ENCODE data around the gene MUS81. TPM values are rescaled to one million over a fixed set of nuclear protein-coding genes. Genes with fewer than 3 reads are reported as not detected.
A peak's percentile ranks its signal among the peaks of the same experiment; 100 is the strongest.

The MUS81 gene
- total and polyA plus RNA-seq, 2 of the 13 experiments (the other 11 are each of a cell fraction or from before 2014, with no cell fraction given), result 25.6 to 30.2 TPM

DNA sequence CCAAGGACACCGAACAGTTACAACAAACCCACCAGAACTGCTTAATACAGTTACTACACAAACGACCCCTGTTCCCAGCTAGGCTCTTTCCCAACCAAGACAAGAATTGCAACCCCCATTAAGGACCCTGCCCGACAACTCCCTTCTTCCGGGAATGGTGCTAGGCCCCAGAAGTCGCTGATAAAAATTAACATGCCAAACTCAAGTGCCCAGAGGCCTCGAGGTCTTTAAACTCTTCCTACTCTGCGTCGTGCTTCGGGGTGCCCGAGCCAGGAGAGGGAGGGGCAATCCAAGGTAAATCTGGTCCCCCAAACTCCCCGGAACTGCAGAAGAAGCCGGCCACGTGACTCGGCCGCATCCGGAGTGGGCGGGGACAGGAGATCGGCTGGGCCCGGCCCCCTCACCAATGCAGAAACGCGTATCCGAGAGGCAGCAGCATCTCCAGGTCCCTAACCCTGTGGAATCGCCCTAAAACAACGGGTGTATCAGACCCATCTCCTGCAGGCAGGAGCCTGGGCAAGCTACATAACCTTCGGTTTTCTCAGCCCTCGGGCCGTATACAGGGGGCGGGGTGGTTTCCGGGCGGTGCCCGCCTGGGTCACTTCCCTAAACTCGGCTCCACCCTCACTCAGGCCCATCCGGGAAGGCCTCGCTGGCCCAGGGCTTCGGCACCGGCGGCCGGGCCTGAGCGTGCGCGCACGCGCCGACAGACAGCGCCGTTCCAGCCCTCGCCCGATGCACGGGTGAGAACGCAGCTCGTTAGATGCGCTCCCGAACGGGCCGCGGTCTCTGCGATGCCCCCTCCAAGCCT lies 3.3 kb upstream of the MUS81 start (continued):
- TF ChIP-seq SP5 (CRISPR knock-in tag; IDR thresholded peaks at IDR 0.05; ENCODE audit: borderline replicate concordance, low read depth) (peak; percentile 37; the same call in 1 of the 2 replicates), KLF12 (CRISPR knock-in tag; IDR thresholded peaks at IDR 0.05; ENCODE audit: borderline replicate concordance) (0 out of 2 replicates have a peak, but pooled peaks have one; percentile 15), ATF7 (IDR thresholded peaks at IDR 0.05) (no peak), ATF7 (CRISPR knock-in tag; IDR thresholded peaks at IDR 0.05) (peak; percentile 67; the same call in 1 of the 2 replicates), NR3C1 (CRISPR knock-in tag; IDR thresholded peaks at IDR 0.05) (no peak), ZNF7 (CRISPR knock-in tag; IDR thresholded peaks at IDR 0.05) (no peak), ZIK1 (CRISPR knock-in tag; IDR thresholded peaks at IDR 0.05; ENCODE audit: borderline replicate concordance, low read depth) (0 out of 2 replicates have a peak, but pooled peaks have one; percentile 14), NKX3-1 (CRISPR knock-in tag; IDR thresholded peaks at IDR 0.05) (0 out of 2 replicates have a peak, but pooled peaks have one; percentile 43), ZFYVE20 (CRISPR knock-in tag; IDR thresholded peaks at IDR 0.05; ENCODE audit: borderline replicate concordance, low read depth) (0 out of 2 replicates have a peak, but pooled peaks have one; percentile 66), HNF4G (IDR thresholded peaks at IDR 0.05; ENCODE audit: borderline replicate concordance, low read depth, low read length) (no peak), HNF4G (CRISPR knock-in tag; IDR thresholded peaks at IDR 0.05; ENCODE audit: borderline replicate concordance, low read depth) (peak; percentile 17; the same call in 1 of the 2 replicates), RAD51 (IDR thresholded peaks at IDR 0.05; ENCODE audit: borderline replicate concordance) (peak; percentile 72), HMG20B (CRISPR knock-in tag; conservative IDR thresholded peaks at IDR 0.05) (peak; percentile 14; the same call in 1 of the 2 replicates), KDM5A (IDR thresholded peaks at IDR 0.05; ENCODE audit: borderline replicate concordance, low read length) (peak; percentile 79; the same call in 1 of the 2 replicates), ZFAT (CRISPR knock-in tag; conservative IDR thresholded peaks at IDR 0.05) (0 out of 2 replicates have a peak, but pooled peaks have one; percentile 53), HIVEP1 (CRISPR knock-in tag; IDR thresholded peaks at IDR 0.05) (peak; percentile 17; the same call in 1 of the 2 replicates)
- TF ChIP-seq, protein P1, sequence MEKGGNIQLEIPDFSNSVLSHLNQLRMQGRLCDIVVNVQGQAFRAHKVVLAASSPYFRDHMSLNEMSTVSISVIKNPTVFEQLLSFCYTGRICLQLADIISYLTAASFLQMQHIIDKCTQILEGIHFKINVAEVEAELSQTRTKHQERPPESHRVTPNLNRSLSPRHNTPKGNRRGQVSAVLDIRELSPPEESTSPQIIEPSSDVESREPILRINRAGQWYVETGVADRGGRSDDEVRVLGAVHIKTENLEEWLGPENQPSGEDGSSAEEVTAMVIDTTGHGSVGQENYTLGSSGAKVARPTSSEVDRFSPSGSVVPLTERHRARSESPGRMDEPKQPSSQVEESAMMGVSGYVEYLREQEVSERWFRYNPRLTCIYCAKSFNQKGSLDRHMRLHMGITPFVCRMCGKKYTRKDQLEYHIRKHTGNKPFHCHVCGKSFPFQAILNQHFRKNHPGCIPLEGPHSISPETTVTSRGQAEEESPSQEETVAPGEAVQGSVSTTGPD (CRISPR knock-in tag; IDR thresholded peaks at IDR 0.05), result 0 out of 2 replicates have a peak, but pooled peaks have one; percentile 25
- TF ChIP-seq, protein P2, sequence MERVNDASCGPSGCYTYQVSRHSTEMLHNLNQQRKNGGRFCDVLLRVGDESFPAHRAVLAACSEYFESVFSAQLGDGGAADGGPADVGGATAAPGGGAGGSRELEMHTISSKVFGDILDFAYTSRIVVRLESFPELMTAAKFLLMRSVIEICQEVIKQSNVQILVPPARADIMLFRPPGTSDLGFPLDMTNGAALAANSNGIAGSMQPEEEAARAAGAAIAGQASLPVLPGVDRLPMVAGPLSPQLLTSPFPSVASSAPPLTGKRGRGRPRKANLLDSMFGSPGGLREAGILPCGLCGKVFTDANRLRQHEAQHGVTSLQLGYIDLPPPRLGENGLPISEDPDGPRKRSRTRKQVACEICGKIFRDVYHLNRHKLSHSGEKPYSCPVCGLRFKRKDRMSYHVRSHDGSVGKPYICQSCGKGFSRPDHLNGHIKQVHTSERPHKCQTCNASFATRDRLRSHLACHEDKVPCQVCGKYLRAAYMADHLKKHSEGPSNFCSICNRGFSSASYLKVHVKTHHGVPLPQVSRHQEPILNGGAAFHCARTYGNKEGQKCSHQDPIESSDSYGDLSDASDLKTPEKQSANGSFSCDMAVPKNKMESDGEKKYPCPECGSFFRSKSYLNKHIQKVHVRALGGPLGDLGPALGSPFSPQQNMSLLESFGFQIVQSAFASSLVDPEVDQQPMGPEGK (CRISPR knock-in tag; IDR thresholded peaks at IDR 0.05), result peak; percentile 73
- TF ChIP-seq, protein P3, sequence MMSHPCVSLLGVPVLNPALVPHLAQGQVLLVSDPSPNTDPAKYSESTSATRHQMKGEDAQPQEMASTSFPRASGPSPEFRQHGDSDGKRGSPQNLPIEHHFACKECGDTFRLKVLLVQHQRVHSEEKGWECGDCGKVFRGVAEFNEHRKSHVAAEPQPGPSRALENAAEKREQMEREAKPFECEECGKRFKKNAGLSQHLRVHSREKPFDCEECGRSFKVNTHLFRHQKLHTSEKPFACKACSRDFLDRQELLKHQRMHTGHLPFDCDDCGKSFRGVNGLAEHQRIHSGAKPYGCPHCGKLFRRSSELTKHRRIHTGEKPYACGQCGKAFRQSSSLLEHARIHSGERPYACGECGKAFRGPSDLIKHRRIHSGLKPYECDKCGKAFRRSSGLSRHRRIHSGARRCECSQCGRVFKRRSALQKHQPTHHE (CRISPR knock-in tag; IDR thresholded peaks at IDR 0.05; ENCODE audit: borderline replicate concordance), result peak; percentile 50; the same call in 1 of the 2 replicates
- TF ChIP-seq, protein P4, sequence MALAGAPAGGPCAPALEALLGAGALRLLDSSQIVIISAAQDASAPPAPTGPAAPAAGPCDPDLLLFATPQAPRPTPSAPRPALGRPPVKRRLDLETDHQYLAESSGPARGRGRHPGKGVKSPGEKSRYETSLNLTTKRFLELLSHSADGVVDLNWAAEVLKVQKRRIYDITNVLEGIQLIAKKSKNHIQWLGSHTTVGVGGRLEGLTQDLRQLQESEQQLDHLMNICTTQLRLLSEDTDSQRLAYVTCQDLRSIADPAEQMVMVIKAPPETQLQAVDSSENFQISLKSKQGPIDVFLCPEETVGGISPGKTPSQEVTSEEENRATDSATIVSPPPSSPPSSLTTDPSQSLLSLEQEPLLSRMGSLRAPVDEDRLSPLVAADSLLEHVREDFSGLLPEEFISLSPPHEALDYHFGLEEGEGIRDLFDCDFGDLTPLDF (CRISPR knock-in tag; IDR thresholded peaks at IDR 0.05), result peak; percentile 15; the same call in 1 of the 2 replicates

Measured in HepG2 (cell line).